Stomach (tissue), 9 donors: ENCODE measurements around the gene ACOX2. TPM values are rescaled to one million over a fixed set of nuclear protein-coding genes. Genes with fewer than 3 reads are reported as not detected.

Source experiments
- DNase-seq, 2 donors: peaks; one replicate each; pipeline versions ENCODE4 v3.0.0 to v3.0.0-alpha.2; 2013 to 2019
- H3K27ac ChIP-seq, 5 donors: fragments of 200-600 bp in 4 of 5; sonication (generic) in 4 of 5; one replicate each; pipeline ENCODE4 v1.5.1; 2013 to 2019; ENCODE audit warnings: mild to moderate bottlenecking in 1 of 5, moderate library complexity in 1 of 5
- H3K27me3 ChIP-seq, 3 donors: fragments of 200-600 bp; sonication (generic); one replicate each; pipeline ENCODE4 v1.5.1; 2017 to 2019; ENCODE audit warnings: mixed run types in 1 of 3
- H3K36me3 ChIP-seq, 4 donors: fragments of 200-600 bp; sonication (generic); 1 replicate in 3 of 4; 2 replicates in 1 of 4; pipeline ENCODE4 v1.5.1; 2016 to 2019
- H3K4me1 ChIP-seq, 4 donors: fragments of 200-600 bp; sonication (generic); one replicate each; pipeline ENCODE4 v1.5.1; 2016 to 2019
- H3K4me3 ChIP-seq, 4 donors: fragments of 200-600 bp; sonication (generic) in 3 of 4; one replicate each; pipeline ENCODE4 v1.5.1; 2016 to 2019; ENCODE audit warnings: mild to moderate bottlenecking in 1 of 4
- H3K9me3 ChIP-seq, 4 donors: fragments of 200-600 bp; sonication (generic); one replicate each; pipeline ENCODE4 v1.5.1; 2016 to 2019
- CTCF ChIP-seq, 7 experiments: fragments of 450-650 bp in 4 of 7; fragments of 200-600 bp in 3 of 7; sonication (generic) in 3 of 7; IDR thresholded peaks; one replicate each; pipeline ENCODE4 v1.5.1; 2016 to 2019; ENCODE audit warnings: antibody characterized with exemption in 7 of 7, control low read depth in 2 of 7, mild to moderate bottlenecking in 1 of 7
- EP300 ChIP-seq: sonication (generic); formaldehyde crosslinking; IDR thresholded peaks from one replicate; pipeline ENCODE4 v1.6.1; 2017; ENCODE audit warnings: antibody characterized with exemption
- POLR2A ChIP-seq, 4 donors: fragments of 450-650 bp; IDR thresholded peaks; one replicate each; pipeline ENCODE4 v1.6.1; 2016; ENCODE audit warnings: antibody characterized with exemption in 4 of 4, control low read depth in 2 of 4, mild to moderate bottlenecking in 1 of 4, moderate library complexity in 1 of 4
- POLR2AphosphoS5 ChIP-seq, 3 donors: sonication (generic); formaldehyde crosslinking; IDR thresholded peaks; one replicate each; pipeline ENCODE4 v1.6.1; 2016; ENCODE audit warnings: antibody characterized with exemption in 3 of 3
- WGBS, 5 donors: extraction: QIAGEN DNeasy Blood & Tissue Kit in 3 of 5; methylation state at CpG; one replicate each; pipeline versions ENCODE4 v1.1.5 to v1.1.7; 2013 to 2018; 5-methylcytosine and 5-hydroxymethylcytosine counted together
- intact Hi-C: fragments of 100-400 bp; cut with DNase I; formaldehyde crosslinking; loops from one replicate; pipeline ENCODE4 v1.15.1; 2023; ENCODE audit warnings: low total_unique reads
- polyA plus RNA-seq, 3 donors: library from polyadenylated mRNA; stranded (reverse); fragments of 200-250 nt; gene quantifications; one replicate each; pipeline ENCODE4 v1.2.3, GENCODE V29; 2013
- total RNA-seq, 5 donors: library from RNA; depleted of rRNA; stranded (reverse); fragments of >200 nt; gene quantifications; one replicate each; pipeline versions ENCODE4 v1.1.0 to v1.2.3, GENCODE V29; 2014 to 2016
- donor health status: healthy with polysubstance abuse.
- donor health status: Bipolar disorder and iron deficiency.
- donor health status: healthy.

ACOX2 gene
- total and polyA plus RNA-seq, 8 donors = 1.6 to 22.2 (median 7.5) TPM; not detected in 1

GRCh38 chr3:58534592-58535494 lies 2.1 kb downstream of the ACOX2 start:
- DNase-seq = no peak
- H3K4me3 ChIP-seq = no peak overlapping the region
- no peak overlapping the region for H3K27ac ChIP-seq
- H3K4me1 ChIP-seq = peaks cover 31 to 45% (median 42%) of the 10 kb centered on the region in 4 donors
- H3K9me3 ChIP-seq = no peaks in the 10 kb centered on the region
- intact Hi-C loops = loop anchor here (5.0 kb wide), 1 partner anchor 43 kb away; the partner anchor contains the start of gene KCTD6
- no peak for TF ChIP-seq POLR2A (IDR thresholded peaks at IDR 0.05)
- TF ChIP-seq CTCF (IDR thresholded peaks at IDR 0.05) = no peak
- TF ChIP-seq EP300 = no peak
- no peak for TF ChIP-seq POLR2AphosphoS5 (IDR thresholded peaks at IDR 0.05)
- H3K27me3 ChIP-seq = no peaks in the 10 kb centered on the region
- H3K36me3 ChIP-seq = peaks cover 0 to 38% (median 18%) of the 10 kb centered on the region in 4 donors
- WGBS, 5 donors = 95 to 98% (median 96%) methylated on average over 8 to 9 of the region's 9 CpGs

- Histone ChIP-seq H3K4me3 (no peak overlapping the region), H3K4me1 (peaks cover 26 to 48% (median 41%) of the 10 kb centered on the region in 4 donors), H3K27ac (no peak overlapping the region), H3K36me3 (peaks cover 0 to 55% (median 20%) of the 10 kb centered on the region in 4 donors), H3K9me3 (no peaks in the 10 kb centered on the region), H3K27me3 (no peaks in the 10 kb centered on the region)
- WGBS, 5 donors = 20 to 32% (median 22%) methylated on average over 7 to 11 of the region's 11 CpGs
- peak; percentile 78 to 91 for DNase-seq
- intact Hi-C loops = loop anchor here (5.0 kb wide), 1 partner anchor 41 kb away; the partner anchor contains the start of gene KCTD6
- TF ChIP-seq EP300 (no peak), POLR2A (IDR thresholded peaks at IDR 0.05) (no peak), POLR2AphosphoS5 (IDR thresholded peaks at IDR 0.05) (peak in 1 of 3 donors; percentile 58), CTCF (IDR thresholded peaks at IDR 0.05) (peak in 6 of 7 experiments; percentile 18 to 93 (median 90))
These were observed 4.2 kb downstream of the ACOX2 start for GRCh38 chr3:58532794-58533220.

- 77 to 90% (median 88%) methylated on average over 2 of the region's 2 CpGs for WGBS, 5 donors
- TF ChIP-seq POLR2AphosphoS5 (IDR thresholded peaks at IDR 0.05) = no peak
- no peak for TF ChIP-seq POLR2A (IDR thresholded peaks at IDR 0.05)
- no peak for TF ChIP-seq EP300
- TF ChIP-seq CTCF (IDR thresholded peaks at IDR 0.05) = no peak
- intact Hi-C loops = loop anchor here (5.0 kb wide), 1 partner anchor 40 kb away; the partner anchor contains the start of gene KCTD6
- Histone ChIP-seq H3K4me3 (no peak overlapping the region), H3K9me3 (no peaks in the 10 kb centered on the region), H3K4me1 (peaks cover 17 to 39% (median 33%) of the 10 kb centered on the region in 4 donors), H3K27ac (no peak overlapping the region), H3K36me3 (peaks cover 0 to 64% (median 22%) of the 10 kb centered on the region in 4 donors), H3K27me3 (no peaks in the 10 kb centered on the region)
- no peak for DNase-seq
These were observed 5.0 kb downstream of the ACOX2 start for GRCh38 chr3:58531956-58532355.

- Histone ChIP-seq H3K9me3 (no peaks in the 10 kb centered on the region), H3K27me3 (no peaks in the 10 kb centered on the region), H3K4me1 (peaks cover 13 to 38% (median 29%) of the 10 kb centered on the region in 4 donors), H3K36me3 (peaks cover 0 to 68% (median 22%) of the 10 kb centered on the region in 4 donors), H3K4me3 (no peak overlapping the region), H3K27ac (no peak overlapping the region)
- intact Hi-C loops = loop anchor here (5.0 kb wide), 1 partner anchor 39 kb away; the partner anchor contains the start of gene KCTD6
- TF ChIP-seq POLR2A (IDR thresholded peaks at IDR 0.05) = no peak
- TF ChIP-seq EP300 = no peak
- no peak for TF ChIP-seq CTCF (IDR thresholded peaks at IDR 0.05)
- no peak for TF ChIP-seq POLR2AphosphoS5 (IDR thresholded peaks at IDR 0.05)
- no peak for DNase-seq
- WGBS, 5 donors = 80 to 97% (median 92%) methylated on average over 6 to 7 of the region's 7 CpGs
These were observed 5.4 kb downstream of the ACOX2 start for GRCh38 chr3:58531555-58531954.
